Uterine smooth muscle cell (primary cell): ENCODE results near the gene RPL36A. TPM values are rescaled to one million over a fixed set of nuclear protein-coding genes. Genes with fewer than 3 reads are reported as not detected.

Experiments used
- total RNA-seq: library from RNA; depleted of rRNA; stranded (reverse); fragments of >200 nt; gene quantifications from 2 replicates; pipeline ENCODE4 v1.2.3, GENCODE V29; 2014

RPL36A gene
- total RNA-seq: 875 and 1,176 TPM in 2 replicates

GRCh38 chrX:101390664-101391525 lies at the start of gene RPL36A:
TSS of gene RPL36A (plus strand) at chrX:101391011. CDS start at chrX:101391044, 33 bp downstream.

GRCh38 chrX:101348452-101349192 lies 42.2 kb upstream of the RPL36A start, which contains the start of gene TIMM8A:
TSS of gene TIMM8A (minus strand) at chrX:101348742. CDS start at chrX:101348664, 78 bp downstream.

GRCh38 chrX:101385795-101386541 lies 4.8 kb upstream of the RPL36A start, which contains the start of gene BTK:
TSS of gene BTK (minus strand) at chrX:101386191. CDS start at chrX:101375284, 10,907 bp downstream.

GRCh38 chrX:101407748-101408531 lies 17.1 kb downstream of the RPL36A start, which contains the start of the genes GLA and HNRNPH2:
TSS of gene GLA (minus strand) at chrX:101407925. CDS start at chrX:101407903, 22 bp downstream.
TSS of gene HNRNPH2 (plus strand) at chrX:101408222. CDS start at chrX:101411989, 3,767 bp downstream.

Other genes with a start within 250 kb of the RPL36A start
- 1.7 and 2.8 TPM in 2 replicates for gene DRP2, start 171.2 kb upstream of the RPL36A start, total RNA-seq
- 0.89 and 1.9 TPM in 2 replicates for gene TAF7L, start 99.7 kb upstream of the RPL36A start, total RNA-seq
- gene TIMM8A, start 42.3 kb upstream of the RPL36A start, total RNA-seq: 2.4 and 3.5 TPM in 2 replicates
- under 0.01 TPM in 1 of 2 replicates, not detected in the other for gene BTK, start 4.8 kb upstream of the RPL36A start, total RNA-seq
- 21.6 and 42.2 TPM in 2 replicates for gene GLA, start 16.9 kb downstream of the RPL36A start, total RNA-seq
- gene HNRNPH2, start 17.2 kb downstream of the RPL36A start, total RNA-seq: 89.2 and 104 TPM in 2 replicates
- gene ARMCX4, start 94.4 kb downstream of the RPL36A start, total RNA-seq: 8.2 and 9.5 TPM in 2 replicates
- 68.4 and 69.9 TPM in 2 replicates for gene ARMCX1, start 159.5 kb downstream of the RPL36A start, total RNA-seq
- 26.3 and 39.7 TPM in 2 replicates for gene ARMCX6, start 227.0 kb downstream of the RPL36A start, total RNA-seq
- gene ARMCX3, start 232.1 kb downstream of the RPL36A start, total RNA-seq: 65.1 and 131 TPM in 2 replicates